GM18861 (cell line): ENCODE measurements around the gene BMS1.
"Not testable (repeated sequence)": the region's sequence is repeated elsewhere in the genome, so short reads cannot be mapped to it uniquely, and the experiment has no call there.

Experiments
- ATAC-seq: cut with Tn5 transposase; IDR thresholded peaks from one replicate; pipeline ENCODE4 v1.9.1; 2021; ENCODE audit not compliant: unreplicated experiment

Gene BMS1

GRCh38 chr10:42782446-42783180, at the start of gene BMS1:
BMS1 (plus strand) TSS chr10:42782795; CDS start chr10:42784395, 1,600 bp downstream.
- peak; percentile 92 for ATAC-seq

GRCh38 chr10:42734536-42734935, 48.1 kb upstream of the BMS1 start:
- no peak for ATAC-seq

- ATAC-seq, result no peak
Measured at GRCh38 chr10:42738679-42739078, 43.9 kb upstream of the BMS1 start.

GRCh38 chr10:42741536-42741935, 41.1 kb upstream of the BMS1 start:
- not testable (repeated sequence) for ATAC-seq

GRCh38 chr10:42743697-42744096, 38.9 kb upstream of the BMS1 start:
- ATAC-seq, result no peak

GRCh38 chr10:42744134-42744701, 38.4 kb upstream of the BMS1 start:
- no peak for ATAC-seq

GRCh38 chr10:42753126-42753506, 29.5 kb upstream of the BMS1 start:
- peak; percentile 50 for ATAC-seq

GRCh38 chr10:42753507-42754154, 29.0 kb upstream of the BMS1 start:
- ATAC-seq, result no peak

- no peak for ATAC-seq
Measured at GRCh38 chr10:42754155-42755027, 28.2 kb upstream of the BMS1 start.

GRCh38 chr10:42755028-42755451, 27.6 kb upstream of the BMS1 start:
- ATAC-seq, result no peak

- no peak for ATAC-seq
Measured at GRCh38 chr10:42755556-42756093, 27.0 kb upstream of the BMS1 start.

GRCh38 chr10:42767906-42768305, 14.7 kb upstream of the BMS1 start:
- no peak for ATAC-seq

- no peak for ATAC-seq
Measured at GRCh38 chr10:42768581-42769152, 13.9 kb upstream of the BMS1 start.

- no peak for ATAC-seq
Measured at GRCh38 chr10:42769173-42769572, 13.4 kb upstream of the BMS1 start.

GRCh38 chr10:42769673-42770072, 12.9 kb upstream of the BMS1 start:
- ATAC-seq, result no peak

- no peak for ATAC-seq
Measured at GRCh38 chr10:42776681-42777080, 5.9 kb upstream of the BMS1 start.

- ATAC-seq, result no peak
Measured at GRCh38 chr10:42780456-42780855, 2.1 kb upstream of the BMS1 start.

GRCh38 chr10:42781893-42782445, 626 bp upstream of the BMS1 start:
- ATAC-seq, result no peak

- peak; percentile 5 for ATAC-seq
Measured at GRCh38 chr10:42783181-42783549, 570 bp downstream of the BMS1 start.

GRCh38 chr10:42785759-42786158, 3.2 kb downstream of the BMS1 start:
- ATAC-seq, result no peak
